GM06990 (cell line): ENCODE measurements around the gene IGF2R.

ENCODE experiments used
- DNase-seq: peaks from one replicate; pipeline ENCODE4 v3.0.0-alpha.2; 2011; ENCODE audit not compliant: insufficient read length; ENCODE audit errors: extremely low read depth
- H3K27me3 ChIP-seq: replicated peaks from 2 replicates; pipeline ENCODE4 v1.6.0; 2011; ENCODE audit warnings: low read length; ENCODE audit not compliant: control insufficient read depth, insufficient read depth
- H3K36me3 ChIP-seq: 2 replicates; pipeline ENCODE4 v1.5.1; 2011; ENCODE audit warnings: low read length; ENCODE audit not compliant: control insufficient read depth, insufficient read depth
- H3K4me3 ChIP-seq: replicated peaks from 2 replicates; pipeline ENCODE4 v1.5.1; 2011; ENCODE audit warnings: low read depth, mild to moderate bottlenecking, control low read depth, low read length
- CTCF ChIP-seq: IDR thresholded peaks from 2 replicates; pipeline ENCODE4 v1.5.1; 2011; ENCODE audit warnings: low read length, control low read depth, mild to moderate bottlenecking, inconsistent platforms; ENCODE audit not compliant: insufficient read depth, poor library complexity, severe bottlenecking

The IGF2R gene

GRCh38 chr6:160028487-160029275 lies 59.8 kb downstream of the IGF2R start:
- no peak for DNase-seq
- TF ChIP-seq CTCF: no peak
- Histone ChIP-seq H3K36me3 (peaks cover 32% of the 10 kb centered on the region), H3K4me3 (no peak overlapping the region), H3K27me3 (no peaks in the 10 kb centered on the region)

GRCh38 chr6:160029525-160029924 lies 60.6 kb downstream of the IGF2R start:
- DNase-seq: no peak
- peaks cover 33% of the 10 kb centered on the region for H3K36me3 ChIP-seq

GRCh38 chr6:160030103-160030502 lies 61.2 kb downstream of the IGF2R start:
- no peak for DNase-seq
- Histone ChIP-seq H3K4me3 (no peak overlapping the region), H3K36me3 (peaks cover 34% of the 10 kb centered on the region), H3K27me3 (no peaks in the 10 kb centered on the region)
- no peak for TF ChIP-seq CTCF

More at GRCh38 chr6:160029525-160029924, 60.6 kb downstream of the IGF2R start:
- H3K4me3 ChIP-seq: no peak overlapping the region
- H3K27me3 ChIP-seq: no peaks in the 10 kb centered on the region
- no peak for TF ChIP-seq CTCF

GRCh38 chr6:160031442-160031841 lies 62.6 kb downstream of the IGF2R start:
- Histone ChIP-seq H3K27me3 (no peaks in the 10 kb centered on the region), H3K4me3 (no peak overlapping the region), H3K36me3 (peaks cover 40% of the 10 kb centered on the region)
- no peak for DNase-seq
- no peak for TF ChIP-seq CTCF

GRCh38 chr6:160031871-160032270 lies 63.0 kb downstream of the IGF2R start:
- Histone ChIP-seq H3K27me3 (no peaks in the 10 kb centered on the region), H3K4me3 (no peak overlapping the region), H3K36me3 (peaks cover 41% of the 10 kb centered on the region)
- no peak for TF ChIP-seq CTCF
- DNase-seq: no peak
